ELR (cell line): Measurements from ENCODE around the gene KIAA1958.
A peak's percentile ranks its signal among the peaks of the same experiment; 100 is the strongest.
"Not testable (repeated sequence)": the region's sequence is repeated elsewhere in the genome, so short reads cannot be mapped to it uniquely, and the experiment has no call there.

Experiments
- DNase-seq: peaks from one replicate; pipeline ENCODE4 v3.0.0-alpha.2; 2015; ENCODE audit warnings: low read depth

The KIAA1958 gene

DNA sequence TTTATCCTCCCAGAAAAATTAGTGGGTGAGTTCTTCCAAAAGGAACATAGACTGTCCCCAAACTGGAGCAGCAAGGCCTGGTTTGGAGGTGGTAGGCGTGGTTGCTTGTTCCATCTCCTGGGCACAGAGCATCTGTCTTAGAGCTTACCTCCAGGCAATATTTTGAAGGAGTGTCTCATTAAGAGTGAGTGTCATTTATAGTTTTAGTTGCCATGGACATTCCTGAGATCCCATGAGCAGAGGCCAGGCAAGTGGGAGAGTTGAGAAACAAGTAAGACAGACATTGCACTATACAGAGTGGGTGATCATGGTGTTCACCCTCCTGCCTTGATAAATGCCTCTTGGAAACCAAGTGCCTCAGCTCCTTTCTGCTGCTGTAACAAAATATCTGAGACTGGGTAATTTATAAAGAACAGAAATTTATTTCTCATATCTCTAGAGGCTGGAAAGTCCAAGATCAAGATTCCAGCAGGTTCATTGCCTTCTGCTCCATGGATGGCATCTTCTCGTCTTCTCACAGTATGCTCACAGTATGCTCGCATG is 68.5 kb downstream of the KIAA1958 start:
- DNase-seq = no peak

DNA sequence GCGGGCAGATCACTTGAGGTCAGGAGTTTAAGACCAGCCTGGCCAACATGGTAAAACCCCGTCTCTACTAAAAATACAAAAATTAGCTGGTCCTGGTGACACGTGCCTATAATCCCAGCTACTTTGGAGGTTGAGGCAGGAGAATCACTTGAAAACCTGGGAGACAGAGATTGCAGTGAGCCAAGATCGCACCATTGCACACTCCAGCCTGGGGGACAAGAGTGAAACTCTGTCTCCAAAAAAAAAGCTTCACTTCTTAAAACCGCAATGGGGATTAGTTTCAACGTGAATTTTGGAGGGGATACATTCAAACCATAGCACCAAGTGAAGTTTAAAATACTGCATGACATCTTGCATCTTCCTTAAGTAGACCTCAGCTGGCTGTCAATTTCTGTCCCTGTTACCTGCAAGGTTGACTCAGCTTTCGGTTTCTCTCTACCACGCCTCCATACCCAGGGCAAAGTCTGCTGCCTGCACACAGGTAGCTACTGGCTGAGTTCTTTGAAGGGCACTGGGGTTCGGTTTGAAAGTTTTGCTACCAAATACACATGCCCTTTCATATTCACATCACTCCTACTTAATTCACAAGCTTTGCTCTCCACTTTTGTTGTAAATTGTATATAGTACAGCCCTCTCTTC is 69.3 kb downstream of the KIAA1958 start:
- no peak for DNase-seq

- peak; percentile 86 for DNase-seq
Measured at GRCh38 chr9:112556497-112557442, 70.1 kb downstream of the KIAA1958 start.

- peak; percentile 85 for DNase-seq
Measured at GRCh38 chr9:112558476-112558875, 71.8 kb downstream of the KIAA1958 start.

DNA sequence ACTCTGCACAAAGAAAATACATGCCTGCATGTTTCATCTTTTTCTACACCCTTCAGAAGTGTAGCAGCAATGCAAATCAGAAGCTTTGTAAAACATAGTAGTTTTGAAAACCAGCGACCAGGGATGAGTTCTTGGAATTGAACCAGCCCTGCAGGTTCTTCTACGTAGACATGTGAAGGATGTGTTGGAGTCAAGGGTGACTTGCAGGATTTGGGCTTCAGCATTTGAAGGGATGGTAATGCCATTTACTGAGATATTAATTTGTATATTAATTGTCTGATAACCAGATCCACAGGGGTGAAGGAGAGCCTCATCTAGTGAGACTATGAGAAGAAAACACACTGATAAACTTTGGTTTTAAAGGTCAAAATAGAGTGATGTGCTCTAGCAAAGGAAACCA is 72.4 kb downstream of the KIAA1958 start:
- DNase-seq = no peak

- peak; percentile 39 for DNase-seq
Measured at GRCh38 chr9:112559629-112560413, 73.2 kb downstream of the KIAA1958 start.

DNA sequence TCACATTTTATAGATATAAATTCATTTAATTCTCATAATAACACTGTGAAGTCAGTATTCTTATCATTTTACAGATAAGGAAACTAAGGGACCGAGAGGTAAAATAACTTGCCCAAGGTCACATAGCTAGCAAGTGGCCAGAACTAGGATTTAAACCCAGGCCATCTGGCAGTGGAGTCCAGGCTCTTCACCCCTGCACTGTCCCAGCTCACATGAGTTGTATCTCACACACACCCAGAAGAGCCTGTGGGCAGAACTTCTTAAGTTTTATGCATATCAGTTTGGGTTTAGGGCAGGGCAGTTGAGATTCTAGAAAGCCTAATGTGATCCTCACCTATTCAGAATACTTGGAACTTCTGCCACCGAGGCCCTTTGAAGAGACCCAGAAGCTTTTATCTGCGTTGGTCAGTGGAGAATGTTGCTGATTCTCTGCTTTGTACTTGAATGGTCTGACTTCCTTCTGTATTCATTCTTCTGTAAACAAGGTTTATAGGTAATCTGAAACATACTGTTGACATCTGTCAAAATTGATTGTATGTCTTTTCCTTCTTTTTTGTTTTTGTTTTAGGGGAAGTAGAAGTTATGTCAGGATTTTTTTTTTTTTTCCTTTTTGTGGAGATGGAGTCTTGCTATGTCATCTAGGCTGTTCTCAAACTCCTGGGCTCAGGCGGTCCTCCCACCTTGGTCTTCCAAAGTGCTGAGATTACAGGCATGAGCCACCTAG is 75.8 kb downstream of the KIAA1958 start:
- no peak for DNase-seq

DNA sequence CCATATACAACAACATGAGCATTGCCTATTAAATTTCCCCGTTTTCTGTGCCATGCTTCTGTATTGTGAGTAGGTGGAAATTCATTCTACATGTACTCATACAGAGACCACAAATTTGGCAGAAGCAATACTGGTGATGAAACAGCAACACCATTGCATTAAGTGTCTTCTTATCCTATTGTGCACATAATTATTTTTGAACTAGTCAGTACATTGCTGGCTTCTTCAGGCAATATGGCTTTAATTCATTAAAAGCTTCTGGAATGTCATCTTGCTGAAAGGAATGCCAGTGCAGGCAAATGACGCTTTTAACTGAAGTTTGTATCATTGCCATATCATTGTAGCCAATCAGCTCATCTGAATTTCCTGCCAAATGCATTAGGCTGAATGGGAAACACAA is 82.6 kb downstream of the KIAA1958 start:
- DNase-seq = peak; percentile 65

GRCh38 chr9:112570671-112571167 is 84.1 kb downstream of the KIAA1958 start:
- no peak for DNase-seq

- DNase-seq = no peak
Measured at GRCh38 chr9:112571624-112572355, 85.2 kb downstream of the KIAA1958 start.

- DNase-seq = no peak
Measured at GRCh38 chr9:112572416-112572815, 85.8 kb downstream of the KIAA1958 start.

DNA sequence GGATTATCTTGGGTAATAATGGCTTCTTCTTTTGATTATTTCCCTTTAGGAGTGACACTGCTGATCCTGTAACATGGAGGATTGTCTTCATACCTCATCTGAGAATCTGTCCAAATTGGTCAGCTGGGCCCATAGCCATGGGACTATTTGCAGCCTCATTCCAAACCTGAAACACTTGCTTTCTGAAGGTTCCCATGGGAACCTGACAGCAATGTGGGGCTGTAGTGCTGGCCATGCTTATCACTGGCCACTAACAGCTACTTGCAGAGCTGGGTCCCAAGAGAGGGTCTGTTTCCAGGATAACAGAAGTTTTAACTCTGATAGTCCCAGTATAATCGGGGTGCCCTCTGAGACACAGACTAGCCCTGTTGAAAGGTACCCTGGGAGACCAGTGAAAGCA is 87.4 kb downstream of the KIAA1958 start:
- no peak for DNase-seq

DNA sequence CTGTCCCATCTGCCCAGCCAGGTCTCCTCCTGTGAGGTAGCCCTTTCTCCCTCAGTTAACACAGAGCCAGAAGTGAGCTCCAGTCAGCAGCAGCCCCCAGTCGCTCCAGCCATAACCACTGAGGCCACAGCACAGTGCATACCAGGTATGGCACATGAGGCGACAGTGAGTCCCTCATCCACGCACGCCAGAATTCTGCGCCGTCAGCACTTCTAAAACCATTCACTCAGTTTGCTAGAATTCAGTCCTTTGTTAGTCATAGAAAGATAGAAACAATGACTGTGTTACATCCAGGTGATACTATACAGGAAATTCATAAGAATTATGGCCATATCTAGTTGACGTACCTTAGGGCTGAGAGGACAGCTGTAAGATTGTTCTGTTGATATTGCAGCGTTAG is 88.5 kb downstream of the KIAA1958 start:
- no peak for DNase-seq

GRCh38 chr9:112581469-112582176 is 95.0 kb downstream of the KIAA1958 start:
- no peak for DNase-seq

DNA sequence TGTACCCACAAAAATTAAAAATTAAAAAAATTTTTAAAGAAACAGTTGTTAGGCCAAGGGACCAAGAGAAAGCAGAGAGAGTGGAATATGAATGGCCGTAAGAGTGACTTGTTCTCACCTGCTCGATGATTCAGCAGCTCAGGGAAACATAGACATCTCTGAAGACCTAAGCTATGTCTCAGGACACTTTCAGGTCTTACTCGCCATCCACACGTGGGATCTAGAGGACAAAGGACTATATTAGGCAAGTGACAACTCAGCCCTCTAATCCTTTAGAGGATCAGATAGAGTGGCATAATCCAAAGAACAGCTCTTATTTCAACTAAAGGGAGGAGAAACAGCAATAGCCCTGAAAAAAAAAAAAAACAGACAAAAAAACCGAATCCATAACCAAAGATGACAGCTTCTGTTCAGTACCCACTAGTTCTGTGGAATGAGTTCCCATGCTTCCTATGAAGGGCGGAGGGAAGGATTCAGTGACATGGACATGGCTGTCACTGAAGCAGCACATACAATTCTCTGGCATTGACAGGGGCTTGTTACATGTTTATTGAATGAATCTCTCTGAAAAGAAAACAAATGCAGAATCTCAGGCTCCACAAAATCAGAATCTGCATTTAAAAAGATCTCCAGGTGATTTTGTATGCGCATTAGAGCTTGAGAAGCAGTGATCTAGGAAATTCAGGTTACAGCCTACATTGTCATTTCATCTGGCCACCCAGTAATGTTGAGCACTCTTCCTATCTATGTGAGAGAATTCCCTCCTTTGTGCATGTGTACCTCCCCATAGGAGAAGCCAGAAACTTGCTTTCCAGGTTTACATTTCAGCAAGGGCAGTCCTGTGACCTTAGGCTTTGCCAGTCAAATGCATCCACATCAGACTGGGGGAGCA is 96.0 kb downstream of the KIAA1958 start:
- no peak for DNase-seq

GRCh38 chr9:112586599-112587155 is 100.0 kb downstream of the KIAA1958 start:
- peak; percentile 7 for DNase-seq

DNA sequence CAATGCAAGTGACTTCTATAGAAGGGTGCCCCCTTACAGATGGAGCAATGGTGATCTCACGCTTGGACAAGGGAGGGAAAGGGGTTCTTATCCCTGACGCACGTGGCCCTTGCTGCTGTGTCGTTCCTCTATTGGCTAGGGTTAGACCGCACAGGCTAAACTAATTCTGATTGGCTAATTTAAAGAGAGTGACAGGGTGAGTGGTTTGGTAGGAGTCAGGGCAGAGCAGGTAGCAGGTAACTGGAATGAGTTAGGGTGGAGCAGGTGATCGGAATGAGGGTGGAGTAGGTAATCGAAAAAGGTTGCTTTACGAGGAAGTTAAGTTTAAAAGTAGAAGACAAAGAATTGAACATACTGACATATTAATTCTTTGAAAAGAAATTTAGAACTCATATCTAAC is 105.2 kb downstream of the KIAA1958 start:
- not testable (repeated sequence) for DNase-seq

DNA sequence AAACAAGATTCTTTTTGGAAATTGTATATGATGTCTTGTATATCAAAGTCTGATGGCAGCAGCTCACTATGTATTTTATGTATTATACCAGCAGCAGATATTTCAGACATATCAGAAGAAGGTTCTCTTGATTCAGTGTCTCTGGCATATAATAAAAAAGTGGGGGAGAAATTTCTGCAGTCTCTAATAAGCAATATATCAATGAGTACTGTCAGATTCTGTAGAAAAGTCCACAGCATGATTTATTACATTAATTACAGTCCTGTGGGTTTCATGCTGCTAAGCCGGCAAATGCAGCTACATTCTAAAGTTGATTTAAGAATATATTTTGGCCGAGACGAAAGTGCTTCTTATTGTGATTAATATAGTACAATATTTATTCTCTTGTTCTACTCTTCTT is 113.1 kb downstream of the KIAA1958 start:
- DNase-seq = no peak

GRCh38 chr9:112601636-112602035 is 115.0 kb downstream of the KIAA1958 start:
- peak; percentile 47 for DNase-seq
